GM10266 (cell line): ENCODE data around the gene SEMA3G.
A peak's percentile ranks its signal among the peaks of the same experiment; 100 is the strongest.

Experiments used
- DNase-seq: peaks from one replicate; pipeline ENCODE4 v3.0.0; 2012; ENCODE audit errors: extremely low spot score
- TF ChIP-seq, protein P1 (sequence below): IDR thresholded peaks from 2 replicates; pipeline ENCODE4 v1.5.1; 2012; ENCODE audit warnings: mild to moderate bottlenecking, low read depth; ENCODE audit not compliant: control insufficient read depth, insufficient read depth; ENCODE audit errors: missing control alignments

Gene SEMA3G

DNA sequence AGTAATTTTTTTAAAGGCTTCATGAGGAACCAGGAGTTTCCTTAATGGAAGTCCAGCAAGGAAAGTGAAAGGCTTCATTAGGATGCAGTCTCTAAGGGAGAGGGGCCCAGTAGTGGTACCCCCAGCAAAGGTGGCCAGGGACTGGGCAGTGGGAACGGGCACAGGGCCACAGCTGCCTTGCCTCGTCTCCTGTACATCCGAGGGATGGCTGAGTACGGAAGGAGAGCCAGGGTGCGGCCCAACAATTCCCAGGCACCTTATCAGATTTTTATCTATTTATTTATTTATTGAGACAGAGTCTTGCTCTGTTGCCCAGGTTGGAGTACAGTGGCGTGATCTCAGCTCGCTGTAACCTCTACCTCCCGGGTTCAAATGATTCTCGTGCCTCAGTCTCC is 14.5 kb downstream of the SEMA3G start:
- no peak for DNase-seq
- TF ChIP-seq, protein P1, sequence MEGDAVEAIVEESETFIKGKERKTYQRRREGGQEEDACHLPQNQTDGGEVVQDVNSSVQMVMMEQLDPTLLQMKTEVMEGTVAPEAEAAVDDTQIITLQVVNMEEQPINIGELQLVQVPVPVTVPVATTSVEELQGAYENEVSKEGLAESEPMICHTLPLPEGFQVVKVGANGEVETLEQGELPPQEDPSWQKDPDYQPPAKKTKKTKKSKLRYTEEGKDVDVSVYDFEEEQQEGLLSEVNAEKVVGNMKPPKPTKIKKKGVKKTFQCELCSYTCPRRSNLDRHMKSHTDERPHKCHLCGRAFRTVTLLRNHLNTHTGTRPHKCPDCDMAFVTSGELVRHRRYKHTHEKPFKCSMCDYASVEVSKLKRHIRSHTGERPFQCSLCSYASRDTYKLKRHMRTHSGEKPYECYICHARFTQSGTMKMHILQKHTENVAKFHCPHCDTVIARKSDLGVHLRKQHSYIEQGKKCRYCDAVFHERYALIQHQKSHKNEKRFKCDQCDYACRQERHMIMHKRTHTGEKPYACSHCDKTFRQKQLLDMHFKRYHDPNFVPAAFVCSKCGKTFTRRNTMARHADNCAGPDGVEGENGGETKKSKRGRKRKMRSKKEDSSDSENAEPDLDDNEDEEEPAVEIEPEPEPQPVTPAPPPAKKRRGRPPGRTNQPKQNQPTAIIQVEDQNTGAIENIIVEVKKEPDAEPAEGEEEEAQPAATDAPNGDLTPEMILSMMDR = no peak

DNA sequence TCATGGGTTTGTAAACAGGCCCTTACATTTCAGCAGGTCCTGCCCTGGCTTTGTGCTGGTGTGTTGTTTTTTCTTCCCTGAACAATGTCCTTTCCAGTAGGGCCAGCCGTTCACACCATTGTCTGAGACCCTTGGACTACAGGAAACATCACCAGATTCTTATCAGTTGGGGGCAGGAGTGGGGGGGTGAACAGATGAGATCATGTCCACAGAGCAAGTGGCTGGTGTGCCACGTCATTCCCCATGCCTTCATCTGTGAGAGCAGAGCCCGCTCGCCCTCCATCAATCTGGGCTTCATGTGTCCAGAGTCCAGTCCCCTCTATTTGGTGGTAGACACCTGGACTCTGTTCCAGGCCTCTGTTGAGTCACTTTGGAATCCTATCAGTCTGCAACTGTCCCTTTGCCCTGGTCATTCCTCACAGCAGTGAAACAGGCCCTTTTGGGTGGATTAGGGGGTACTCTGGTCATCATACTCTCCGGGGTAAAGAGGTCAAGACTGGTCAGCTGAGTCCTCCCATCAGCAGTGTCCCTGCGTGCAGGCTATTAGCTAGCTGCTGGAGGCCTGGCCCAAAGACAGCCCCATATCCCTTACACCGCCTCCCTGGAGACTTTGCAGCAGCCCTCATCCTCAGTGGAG is 15.0 kb downstream of the SEMA3G start:
- no peak for DNase-seq
- TF ChIP-seq, protein P1 = no peak

DNA sequence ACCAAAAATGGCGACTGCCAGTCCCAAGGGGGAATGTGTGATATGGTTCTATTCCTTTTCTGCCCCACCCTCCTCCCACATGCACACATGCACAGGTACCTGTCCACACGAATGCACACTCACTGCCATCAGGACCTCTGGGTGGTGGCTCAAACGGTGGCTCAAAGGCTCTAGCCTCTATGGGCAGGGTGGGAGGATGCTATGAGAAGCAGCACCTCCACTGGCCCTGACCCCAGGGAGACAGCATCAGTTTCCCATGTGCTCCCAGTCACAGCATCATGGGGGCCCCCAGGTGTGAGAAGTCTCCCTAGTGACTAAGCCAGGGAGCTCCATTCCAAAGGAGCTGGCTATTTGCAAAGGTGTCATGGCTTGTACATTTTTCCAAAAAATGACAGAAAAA is 15.9 kb downstream of the SEMA3G start:
- no peak for DNase-seq
- TF ChIP-seq, protein P1 = no peak

DNA sequence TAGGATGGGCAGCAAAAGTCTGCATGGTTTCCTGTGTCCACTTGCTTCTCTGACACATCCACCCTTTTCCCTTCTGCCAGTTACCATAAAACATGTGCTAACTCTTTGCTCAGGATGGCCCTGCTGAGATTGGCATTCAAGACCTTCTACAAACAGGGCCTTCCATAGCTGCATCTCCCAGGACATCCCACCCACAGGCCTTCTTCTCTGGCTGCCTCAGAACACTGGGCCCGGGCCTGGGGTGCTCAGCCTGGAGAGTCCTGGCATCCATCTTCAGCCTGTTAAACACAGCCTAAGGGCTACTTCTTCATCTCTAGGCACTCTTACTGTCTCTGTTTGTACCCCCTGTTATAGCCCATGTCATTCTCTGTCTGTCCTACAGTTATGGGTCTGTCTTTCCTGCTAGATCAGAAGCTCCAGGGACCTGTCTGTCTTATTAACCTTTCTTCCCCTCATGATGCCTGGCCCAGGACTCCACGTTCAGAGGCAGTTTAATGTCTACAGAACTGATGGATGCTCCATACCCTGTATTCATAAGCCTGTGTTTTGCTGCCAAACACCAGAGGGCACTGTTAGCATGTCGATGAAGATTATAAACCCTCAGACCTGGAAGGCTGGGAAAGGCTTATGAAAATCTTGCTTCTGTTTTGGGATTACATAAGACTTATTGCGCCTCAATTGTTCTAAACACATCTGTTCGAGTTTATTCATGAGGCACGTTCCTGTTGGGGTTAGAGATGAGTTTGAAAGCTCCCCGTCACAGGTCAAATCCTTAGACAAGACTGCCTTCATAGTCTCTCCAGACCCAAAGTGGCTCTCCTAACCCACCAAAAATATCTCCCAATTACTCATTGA is 16.5 kb downstream of the SEMA3G start:
- TF ChIP-seq, protein P1 = peak; percentile 78
- peak; percentile 49 for DNase-seq

DNA sequence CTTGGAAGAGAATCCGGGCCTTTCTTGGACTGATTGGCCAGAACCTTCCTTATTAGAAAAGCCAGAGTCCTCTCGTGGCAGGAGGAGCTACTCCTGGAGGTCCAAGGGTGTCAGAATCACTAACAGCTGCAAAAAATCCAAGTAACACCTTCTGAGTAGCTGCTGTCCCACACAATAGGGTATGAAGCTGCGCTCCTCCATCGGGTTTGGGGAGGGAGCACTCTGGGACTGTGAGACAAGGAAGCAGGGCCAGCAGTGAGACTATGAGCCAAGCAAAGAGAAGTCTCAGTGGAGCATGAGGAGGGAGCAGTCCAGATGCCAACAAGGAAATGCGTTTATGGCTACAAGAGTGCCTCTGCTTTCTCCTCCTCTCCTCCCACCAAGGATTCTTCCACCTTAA is 21.7 kb downstream of the SEMA3G start:
- DNase-seq = no peak
- TF ChIP-seq, protein P1 = no peak

DNA sequence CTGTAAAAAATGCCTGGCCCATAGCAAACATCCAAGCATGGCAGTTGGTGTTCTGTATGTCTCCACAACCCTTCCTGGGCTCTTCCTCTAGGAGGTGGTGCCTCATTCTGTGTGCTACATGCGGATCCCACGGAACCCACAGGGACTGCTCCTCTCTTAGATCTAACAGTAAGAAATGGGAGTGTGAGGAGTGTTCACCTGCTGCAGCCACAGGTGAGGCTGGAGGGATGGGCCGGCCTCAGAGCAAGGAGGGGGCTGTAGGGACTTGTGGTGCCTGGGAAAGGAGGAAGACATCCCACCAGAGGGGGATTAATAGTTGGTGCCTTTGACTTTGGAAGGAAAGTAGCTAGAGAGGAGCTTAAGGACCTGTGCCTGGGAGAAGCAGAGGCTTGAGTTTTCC is 22.2 kb downstream of the SEMA3G start:
- TF ChIP-seq, protein P1 = no peak
- DNase-seq = no peak

DNA sequence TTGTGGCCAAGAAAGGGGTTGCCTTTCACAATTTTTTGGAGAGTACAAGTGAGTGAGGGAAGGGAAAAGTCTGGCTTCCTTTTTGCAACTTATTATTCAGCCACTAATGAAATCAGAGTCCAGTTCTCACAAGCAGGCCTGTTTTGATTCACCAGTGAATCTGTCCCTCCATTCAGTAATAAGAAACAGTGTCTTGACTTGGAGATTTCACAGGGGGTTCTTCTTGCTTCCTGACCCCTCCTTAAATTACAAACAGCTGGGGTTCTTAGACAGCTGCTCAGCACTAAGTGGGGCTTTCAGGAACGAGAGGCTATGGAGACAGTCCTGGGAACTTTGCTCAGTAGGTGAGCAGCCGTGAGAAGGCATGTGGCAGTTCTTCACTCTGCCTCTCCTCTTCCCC is 24.5 kb downstream of the SEMA3G start:
- TF ChIP-seq, protein P1 = no peak

More for the DNA sequence above, 24.5 kb downstream of the SEMA3G start:
- no peak for DNase-seq
